ENCODE results near the gene RNF14.

- TF ChIP-seq, protein P1, sequence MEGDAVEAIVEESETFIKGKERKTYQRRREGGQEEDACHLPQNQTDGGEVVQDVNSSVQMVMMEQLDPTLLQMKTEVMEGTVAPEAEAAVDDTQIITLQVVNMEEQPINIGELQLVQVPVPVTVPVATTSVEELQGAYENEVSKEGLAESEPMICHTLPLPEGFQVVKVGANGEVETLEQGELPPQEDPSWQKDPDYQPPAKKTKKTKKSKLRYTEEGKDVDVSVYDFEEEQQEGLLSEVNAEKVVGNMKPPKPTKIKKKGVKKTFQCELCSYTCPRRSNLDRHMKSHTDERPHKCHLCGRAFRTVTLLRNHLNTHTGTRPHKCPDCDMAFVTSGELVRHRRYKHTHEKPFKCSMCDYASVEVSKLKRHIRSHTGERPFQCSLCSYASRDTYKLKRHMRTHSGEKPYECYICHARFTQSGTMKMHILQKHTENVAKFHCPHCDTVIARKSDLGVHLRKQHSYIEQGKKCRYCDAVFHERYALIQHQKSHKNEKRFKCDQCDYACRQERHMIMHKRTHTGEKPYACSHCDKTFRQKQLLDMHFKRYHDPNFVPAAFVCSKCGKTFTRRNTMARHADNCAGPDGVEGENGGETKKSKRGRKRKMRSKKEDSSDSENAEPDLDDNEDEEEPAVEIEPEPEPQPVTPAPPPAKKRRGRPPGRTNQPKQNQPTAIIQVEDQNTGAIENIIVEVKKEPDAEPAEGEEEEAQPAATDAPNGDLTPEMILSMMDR (conservative IDR thresholded peaks at IDR 0.05), result no peak
- no peak for TF ChIP-seq EZH2 (IDR thresholded peaks at IDR 0.05; ENCODE audit: low read depth)
Observed at GRCh38 chr5:141966963-141967333, 2.0 kb upstream of the RNF14 start.
